AG04450 (cell line): ENCODE measurements around the gene TRIP12. TPM values are rescaled to one million over a fixed set of nuclear protein-coding genes. Genes with fewer than 3 reads are reported as not detected.
"Not testable (repeated sequence)": the region's sequence is repeated elsewhere in the genome, so short reads cannot be mapped to it uniquely, and the experiment has no call there.

Source experiments
- CTCF ChIA-PET: fragments of 300-600, 350-600 bp; formaldehyde crosslinking; extraction: SDS; loops from one replicate; lab custom pipeline; 2022; ENCODE audit warnings: antibody characterized with exemption, inconsistent platforms; lab: Charles Lee
- POLR2A ChIA-PET: fragments of 350-600 bp; formaldehyde crosslinking; extraction: SDS; loops from one replicate; lab custom pipeline; 2021; ENCODE audit warnings: antibody characterized with exemption, inconsistent platforms; lab: Yijun Ruan, JAX
- DNase-seq: peaks from one replicate; pipeline ENCODE4 v3.0.0-alpha.2; 2011; ENCODE audit warnings: low read depth, low spot score
- H3K27ac ChIP-seq: one replicate; pipeline ENCODE4 v1.5.1; 2012; ENCODE audit warnings: low read depth, low read length, control low read depth
- H3K27me3 ChIP-seq: one replicate; pipeline ENCODE4 v1.6.0; 2012; ENCODE audit warnings: low read length; ENCODE audit not compliant: control insufficient read depth, insufficient read depth
- H3K4me3 ChIP-seq: 2 replicates; pipeline ENCODE4 v1.5.1; 2011; ENCODE audit warnings: mild to moderate bottlenecking, low read depth, low read length, control low read depth
- H3K9me3 ChIP-seq: 2 replicates; pipeline ENCODE4 v1.5.1; 2012; ENCODE audit warnings: low read length; ENCODE audit not compliant: control insufficient read depth, insufficient read depth
- CTCF ChIP-seq: IDR thresholded peaks from 2 replicates; pipeline ENCODE4 v1.5.1; 2011; ENCODE audit warnings: low read depth, low read length, control low read depth, inconsistent platforms
- polyA plus RNA-seq: library from polyadenylated mRNA; depleted of rRNA; stranded (reverse); fragments of >200 nt; gene quantifications from 2 replicates; pipeline ENCODE4 v1.2.3, GENCODE V29; 2011

The TRIP12 gene
- polyA plus RNA-seq, 1 experiment: 170 TPM

DNA sequence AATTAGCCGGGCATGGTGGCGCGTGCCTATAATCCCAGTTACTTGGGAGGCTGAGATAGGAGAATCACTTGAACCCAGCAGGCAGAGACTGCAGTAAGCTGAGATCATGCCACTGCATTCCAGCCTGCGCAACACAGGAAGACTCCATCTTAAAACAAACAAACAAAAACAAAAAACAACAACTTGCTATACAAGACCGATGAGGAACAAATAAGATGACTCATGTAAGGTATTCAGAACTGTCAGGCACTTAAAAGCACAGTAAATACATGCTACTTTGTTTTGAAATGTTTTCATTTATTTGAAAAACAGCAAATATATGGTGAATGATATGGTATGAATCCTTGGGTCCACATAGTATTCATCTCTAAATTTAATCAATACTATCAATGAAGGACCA is 66.7 kb downstream of the TRIP12 start:
- DNase-seq: no peak
- no peak overlapping the region for H3K27ac ChIP-seq
- no peak for TF ChIP-seq CTCF
- no peak overlapping the region for H3K4me3 ChIP-seq
- ChIA-PET CTCF (no interaction called here), POLR2A (no interaction called here)
- H3K9me3 ChIP-seq: no peaks in the 10 kb centered on the region; the same call in 1 of the 2 replicates
- H3K27me3 ChIP-seq: no peaks in the 10 kb centered on the region

- Histone ChIP-seq H3K27me3 (no peaks in the 10 kb centered on the region), H3K4me3 (no peak overlapping the region), H3K27ac (no peak overlapping the region), H3K9me3 (no peaks in the 10 kb centered on the region; the same call in 1 of the 2 replicates)
- CTCF ChIA-PET: interaction anchor here (1.2 to 2.0 kb wide), 2 partner anchors 51 to 71 kb away, joined by 3 to 9 read pairs; no protein-coding TSS in a partner anchor
- TF ChIP-seq CTCF: no peak
- peak; percentile 36 for DNase-seq
- POLR2A ChIA-PET: no interaction called here
Observed at GRCh38 chr2:229852565-229852964, 69.2 kb downstream of the TRIP12 start.

DNA sequence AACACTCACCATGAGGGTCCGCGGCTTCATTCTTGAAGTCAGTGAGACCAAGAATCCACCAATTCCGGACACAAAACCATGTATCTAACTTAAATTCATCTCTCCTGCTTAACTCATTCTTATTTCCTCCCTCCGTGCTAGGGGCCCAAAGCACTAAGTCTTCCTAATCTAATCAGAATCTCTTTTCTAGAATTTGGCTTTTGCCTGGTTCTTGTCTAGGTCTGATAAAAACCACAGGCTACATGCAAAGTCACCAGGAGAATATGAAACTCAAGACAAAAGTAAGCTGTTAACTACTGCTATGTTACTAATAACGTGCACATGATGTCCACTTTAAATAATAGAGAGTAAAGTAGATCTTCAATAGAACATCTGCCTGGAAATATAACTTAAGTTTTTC is 69.9 kb downstream of the TRIP12 start:
- Histone ChIP-seq H3K4me3 (no peak overlapping the region), H3K27ac (no peak overlapping the region), H3K27me3 (no peaks in the 10 kb centered on the region), H3K9me3 (no peaks in the 10 kb centered on the region; the same call in 1 of the 2 replicates)
- ChIA-PET POLR2A (no interaction called here), CTCF (interaction anchor here (1.2 to 2.0 kb wide), 2 partner anchors 50 to 71 kb away, joined by 3 to 9 read pairs; no protein-coding TSS in a partner anchor)
- DNase-seq: no peak
- TF ChIP-seq CTCF: no peak

GRCh38 chr2:229850355-229851275 is 71.2 kb downstream of the TRIP12 start:
- CTCF ChIA-PET: interaction anchor here (0.6 to 1.0 kb wide), 2 partner anchors 9 to 1206 kb away, joined by 3 read pairs; partner anchors contain the start of gene PSMD1
- H3K4me3 ChIP-seq, POLR2A ChIA-PET, DNase-seq, H3K27ac ChIP-seq, H3K27me3 ChIP-seq, H3K9me3 ChIP-seq: not testable (repeated sequence)

DNA sequence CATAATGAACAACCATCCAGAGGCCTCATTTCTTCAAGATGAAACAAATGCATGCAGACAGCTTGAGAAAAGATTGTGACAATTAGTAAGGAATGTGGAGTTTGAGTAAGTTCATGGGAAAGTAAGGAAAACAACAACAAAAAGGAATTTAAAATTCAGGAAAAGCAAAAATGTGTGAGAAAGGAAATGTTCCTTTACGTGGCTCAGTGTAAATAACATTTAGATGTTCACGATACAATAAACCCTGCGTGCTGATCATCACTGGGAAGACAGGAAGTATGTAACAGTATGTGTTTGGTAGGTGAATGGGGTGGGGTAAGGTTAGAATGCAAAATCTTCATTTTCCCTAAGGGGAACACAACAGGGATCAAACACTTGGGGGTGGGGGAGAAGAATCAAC is 72.7 kb downstream of the TRIP12 start:
- POLR2A ChIA-PET: no interaction called here
- CTCF ChIA-PET: no interaction called here
- DNase-seq: no peak
- H3K27me3 ChIP-seq: no peaks in the 10 kb centered on the region
- TF ChIP-seq CTCF: no peak
- no peak overlapping the region for H3K27ac ChIP-seq
- no peaks in the 10 kb centered on the region; the same call in 1 of the 2 replicates for H3K9me3 ChIP-seq
- no peak overlapping the region for H3K4me3 ChIP-seq
